ENCODE results near the gene R3HDM1. TPM values are rescaled to one million over a fixed set of nuclear protein-coding genes. Genes with fewer than 3 reads are reported as not detected.

Gene R3HDM1
- polyA plus RNA-seq, 2 of the 4 experiments (the other 2 are of a cell fraction) = 27.6 to 63.3 TPM

GRCh38 chr2:135662088-135662487 lies 130.8 kb downstream of the R3HDM1 start:
- H3K4me2 ChIP-seq = no peak overlapping the region
- CTCF ChIA-PET = no interaction called here
- 69% methylated on average over 1 of the region's 1 CpG for WGBS (ENCODE audit: missing lambda C conversion rate)
- no peak for DNase-seq (ENCODE audit: low read depth in 1 of 2, low spot score in 1 of 2)
- POLR2A ChIA-PET = no interaction called here
- no peak for ATAC-seq
- FAIRE-seq = no peak
- no peaks in the 10 kb centered on the region for H3K9me3 ChIP-seq
- H3K4me3 ChIP-seq = no peak overlapping the region
- no peak for TF ChIP-seq E2F6 (IDR thresholded peaks at IDR 0.05; ENCODE audit: borderline replicate concordance, low read depth)
- no peak for TF ChIP-seq HEYL (CRISPR knock-in tag; IDR thresholded peaks at IDR 0.05)
- TF ChIP-seq FOSL2 (IDR thresholded peaks at IDR 0.05) = no peak
- TF ChIP-seq FOSL2 (CRISPR knock-in tag; IDR thresholded peaks at IDR 0.05) = no peak
- TF ChIP-seq ZFP36 (IDR thresholded peaks at IDR 0.05; ENCODE audit: borderline replicate concordance, partially characterized antibody) = no peak
- TF ChIP-seq HMGXB4 (CRISPR knock-in tag; IDR thresholded peaks at IDR 0.05; ENCODE audit: borderline replicate concordance) = no peak
- TF ChIP-seq SREBF2 (IDR thresholded peaks at IDR 0.05) = no peak
- TF ChIP-seq KDM1A (IDR thresholded peaks at IDR 0.05; ENCODE audit: low read depth) = no peak
- no peaks in the 10 kb centered on the region for H3K4me1 ChIP-seq
- H3K27ac ChIP-seq = no peak overlapping the region

GRCh38 chr2:135663148-135663700 lies 131.9 kb downstream of the R3HDM1 start:
- POLR2A ChIA-PET = interaction anchor here (0.6 kb wide), 1 partner anchor 10 kb away, joined by 4 read pairs; no protein-coding TSS in a partner anchor
- ATAC-seq = no peak
- no peak for DNase-seq (ENCODE audit: low read depth in 1 of 2, low spot score in 1 of 2)
- TF ChIP-seq MYC (IDR thresholded peaks at IDR 0.05; ENCODE audit: borderline replicate concordance, low read length) (no peak), HOXB5 (CRISPR knock-in tag; IDR thresholded peaks at IDR 0.05) (no peak), POLR2A (IDR thresholded peaks at IDR 0.05; ENCODE audit: low read length) (no peak), CHD4 (IDR thresholded peaks at IDR 0.05; ENCODE audit: borderline replicate concordance) (no peak), EHF (CRISPR knock-in tag; IDR thresholded peaks at IDR 0.05) (no peak), HOXA7 (CRISPR knock-in tag; IDR thresholded peaks at IDR 0.05) (no peak), ZFP36 (IDR thresholded peaks at IDR 0.05; ENCODE audit: borderline replicate concordance, partially characterized antibody) (no peak), RAD21 (conservative IDR thresholded peaks at IDR 0.05 in 1 of 2, IDR thresholded peaks at IDR 0.05 in 1 of 2) (no peak), RCOR1 (IDR thresholded peaks at IDR 0.05; ENCODE audit: low read depth, low read length) (no peak), KDM1A (IDR thresholded peaks at IDR 0.05; ENCODE audit: low read depth) (no peak), EHMT2 (IDR thresholded peaks at IDR 0.05; ENCODE audit: low read depth) (no peak), TP53 (CRISPR knock-in tag; IDR thresholded peaks at IDR 0.05) (no peak)
- no peaks in the 10 kb centered on the region for H3K4me1 ChIP-seq
- H3K27ac ChIP-seq = no peak overlapping the region
- FAIRE-seq = no peak
- no peaks in the 10 kb centered on the region for H3K9me3 ChIP-seq
- H3K4me3 ChIP-seq = no peak overlapping the region
- no peak overlapping the region for H3K4me2 ChIP-seq
- CTCF ChIA-PET = interaction anchor here (0.7 kb wide), 1 partner anchor 395 kb away, joined by 3 read pairs; no protein-coding TSS in a partner anchor

- DNase-seq (ENCODE audit: low read depth in 1 of 2, low spot score in 1 of 2) (no peak), FAIRE-seq (no peak), ATAC-seq (no peak)
- no peak overlapping the region for H3K27ac ChIP-seq
- H3K4me1 ChIP-seq = no peaks in the 10 kb centered on the region
- H3K4me2 ChIP-seq = no peak overlapping the region
- CTCF ChIA-PET = interaction anchor here (1.6 kb wide), 1 partner anchor 45 kb away, joined by 7 read pairs; no protein-coding TSS in a partner anchor
- POLR2A ChIA-PET = no interaction called here
- H3K9me3 ChIP-seq = no peaks in the 10 kb centered on the region
- no peak overlapping the region for H3K4me3 ChIP-seq
- TF ChIP-seq ZFP36 (IDR thresholded peaks at IDR 0.05; ENCODE audit: borderline replicate concordance, partially characterized antibody) = no peak
- TF ChIP-seq KDM1A (IDR thresholded peaks at IDR 0.05; ENCODE audit: low read depth) = no peak
- TF ChIP-seq CBX2 (IDR thresholded peaks at IDR 0.05; ENCODE audit: borderline replicate concordance, low read depth) = no peak
- TF ChIP-seq CTCF (IDR thresholded peaks at IDR 0.05) = no peak
- TF ChIP-seq ZNF302 (CRISPR knock-in tag; IDR thresholded peaks at IDR 0.05) = no peak
- no peak for TF ChIP-seq GATA3 (IDR thresholded peaks at IDR 0.05; ENCODE audit: borderline replicate concordance)
- TF ChIP-seq ATOH8 (CRISPR knock-in tag; IDR thresholded peaks at IDR 0.05; ENCODE audit: low read depth) = no peak
- TF ChIP-seq BCL3 (IDR thresholded peaks at IDR 0.05) = no peak
- TF ChIP-seq PHF8 (IDR thresholded peaks at IDR 0.05; ENCODE audit: borderline replicate concordance, low read depth) = no peak
- no peak for TF ChIP-seq MYC (IDR thresholded peaks at IDR 0.05; ENCODE audit: borderline replicate concordance, low read length)
Measured at GRCh38 chr2:135664623-135665068, 133.4 kb downstream of the R3HDM1 start.

Measured in A549 (cell line).